ENCODE measurements around the gene AK1.

The AK1 gene

GRCh38 chr9:127877566-127877998 lies at the start of gene AK1:
AK1 (minus strand) TSS chr9:127877675; CDS start chr9:127874617, 3,058 bp downstream.
- DNase-seq, result no peak

GRCh38 chr9:127926906-127927200 lies 49.4 kb upstream of the AK1 start:
- no peak for DNase-seq

DNA sequence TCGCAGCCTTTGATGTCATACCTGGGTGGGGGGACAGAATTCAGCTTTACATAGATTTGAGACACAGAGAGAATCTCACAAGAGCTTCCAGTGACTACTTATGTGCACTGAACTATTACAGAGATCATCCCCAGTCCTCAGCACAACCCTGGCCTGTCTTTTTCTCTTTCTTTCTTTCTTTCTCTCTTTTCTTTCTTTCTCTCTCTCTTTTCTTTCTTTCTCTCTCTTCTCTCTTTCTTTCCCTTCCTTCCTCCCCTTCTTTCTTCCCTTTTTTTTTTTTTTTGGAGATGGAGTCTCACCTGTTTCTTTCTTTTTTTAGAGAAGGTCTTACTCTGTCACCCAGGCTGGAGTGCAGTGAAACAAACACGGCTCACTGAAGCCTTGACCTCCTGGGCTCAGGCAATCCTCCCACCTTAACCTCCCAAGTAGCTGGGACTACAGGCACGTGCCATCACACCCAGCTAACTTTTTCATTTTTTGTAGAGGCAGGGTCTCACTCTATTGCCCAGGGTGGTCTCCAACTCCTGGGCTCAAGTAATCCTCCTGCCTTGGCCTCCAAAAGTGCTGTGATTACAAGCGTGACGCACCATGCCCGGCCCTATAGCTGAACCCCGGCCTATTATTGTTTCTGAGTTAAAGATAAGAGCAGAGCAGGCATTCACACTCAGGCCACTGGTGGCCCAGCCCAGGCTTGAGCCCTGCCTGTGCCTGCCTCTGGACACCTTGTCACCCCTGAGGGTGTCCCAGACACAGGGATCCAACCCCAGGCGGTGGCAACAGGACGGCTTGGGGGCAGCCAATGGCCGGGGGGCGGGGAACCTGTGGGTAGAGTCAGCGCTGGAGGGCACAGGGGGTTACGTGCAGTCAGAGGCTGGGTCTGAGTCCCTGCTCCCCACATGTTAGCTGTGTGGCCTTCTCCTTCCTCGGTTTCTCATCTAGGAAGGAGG lies 48.8 kb upstream of the AK1 start:
- no peak for DNase-seq

DNA sequence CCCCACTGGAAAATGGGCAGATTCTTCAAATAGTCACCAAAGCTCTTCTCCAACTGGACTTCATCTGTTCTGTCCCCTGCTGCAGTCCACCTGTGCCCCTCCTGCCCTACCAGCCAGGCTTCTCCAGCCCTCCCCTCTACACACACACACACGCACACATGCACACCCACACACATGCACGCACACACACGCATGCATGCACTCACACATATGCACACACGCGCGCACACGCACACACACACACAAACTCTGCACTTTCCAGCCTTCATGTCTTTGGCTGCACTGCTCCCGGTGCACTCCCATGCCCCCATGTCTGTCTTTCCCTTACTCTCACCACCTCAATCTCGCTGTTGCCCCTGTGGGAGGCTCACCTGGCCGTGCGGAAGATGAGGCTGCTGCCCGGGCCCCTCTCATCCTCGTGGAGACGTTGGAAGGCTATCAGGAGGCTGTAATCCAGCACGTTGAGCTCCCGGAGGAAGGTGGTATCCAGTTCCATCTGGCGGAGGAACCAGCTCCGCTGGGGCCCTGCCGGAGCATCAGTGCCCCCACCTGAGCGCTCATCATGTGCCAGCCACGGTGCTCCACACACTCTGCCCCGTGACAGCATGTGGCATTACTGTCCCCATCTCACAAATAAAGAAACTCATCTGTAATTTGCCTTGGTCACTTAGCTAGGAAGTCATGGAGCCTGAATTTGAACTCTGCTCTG lies 47.4 kb upstream of the AK1 start:
- DNase-seq, result no peak

DNA sequence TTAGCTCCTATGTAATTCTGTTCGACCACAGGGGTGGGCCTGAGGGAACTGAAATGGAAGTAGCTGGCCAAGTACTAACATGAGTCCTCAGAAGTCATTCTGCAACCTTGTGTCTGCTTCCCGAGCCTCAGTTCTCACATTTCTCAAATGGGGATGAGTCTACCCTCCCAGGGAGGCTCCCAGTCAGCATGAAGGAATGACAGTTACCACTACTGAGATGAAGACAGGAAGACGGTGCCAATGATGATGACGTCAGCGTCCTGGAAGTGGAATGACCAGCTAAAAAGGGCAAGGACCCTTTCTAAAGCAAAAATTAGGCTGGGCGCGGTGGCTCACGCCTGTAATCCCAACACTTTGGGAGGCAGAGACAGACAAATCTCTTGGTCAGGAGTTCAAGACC lies 46.3 kb upstream of the AK1 start:
- DNase-seq, result no peak

GRCh38 chr9:127923046-127923445 lies 45.6 kb upstream of the AK1 start:
- no peak for DNase-seq

DNA sequence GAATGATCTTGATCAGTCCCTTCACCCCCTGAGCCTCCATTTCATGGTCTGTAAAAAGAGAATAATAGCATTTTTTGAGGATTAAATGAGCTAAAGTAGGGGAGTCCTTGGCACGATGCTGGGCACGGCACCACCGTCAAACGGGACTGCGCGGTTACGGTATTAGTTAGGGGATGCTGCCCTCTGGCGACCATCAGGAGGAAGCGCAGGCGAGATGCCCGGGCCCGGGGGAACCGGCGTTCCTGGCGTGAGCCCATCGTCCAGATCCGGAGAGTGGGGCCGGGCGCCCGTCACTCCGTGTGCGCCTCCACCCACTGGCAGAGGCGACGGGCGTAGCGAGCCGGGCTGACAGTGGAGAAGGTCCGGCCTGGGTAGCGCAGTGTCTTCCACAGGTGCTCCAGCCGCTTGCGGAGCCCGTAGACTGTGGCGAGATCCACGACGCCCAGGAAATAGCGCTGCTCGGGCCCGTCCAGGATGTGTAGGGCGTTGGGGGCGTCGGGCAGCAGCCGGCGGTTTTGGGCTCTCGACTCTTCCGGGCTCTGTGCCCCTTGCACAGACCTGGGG lies 44.2 kb upstream of the AK1 start:
- peak; percentile 73 for DNase-seq

DNA sequence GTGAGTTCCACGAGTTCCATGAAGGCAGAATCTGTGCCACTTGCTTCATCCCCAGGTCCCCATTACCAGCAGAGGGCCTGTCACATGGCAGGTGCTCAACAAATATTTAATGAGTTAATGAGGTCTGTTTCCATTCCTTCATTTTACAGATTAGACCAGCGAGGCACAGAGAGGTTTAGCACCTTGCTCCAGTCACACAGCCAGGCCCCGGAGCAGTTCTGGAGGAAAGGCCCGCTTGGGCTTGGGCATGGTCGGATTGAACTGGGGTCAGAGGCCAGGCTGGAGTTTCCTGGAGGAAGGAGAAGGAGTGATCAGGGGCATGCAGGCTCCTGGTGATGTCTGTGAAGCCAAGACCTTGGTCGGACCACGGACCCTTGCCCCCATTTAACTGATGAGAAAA lies 43.3 kb upstream of the AK1 start:
- no peak for DNase-seq

DNA sequence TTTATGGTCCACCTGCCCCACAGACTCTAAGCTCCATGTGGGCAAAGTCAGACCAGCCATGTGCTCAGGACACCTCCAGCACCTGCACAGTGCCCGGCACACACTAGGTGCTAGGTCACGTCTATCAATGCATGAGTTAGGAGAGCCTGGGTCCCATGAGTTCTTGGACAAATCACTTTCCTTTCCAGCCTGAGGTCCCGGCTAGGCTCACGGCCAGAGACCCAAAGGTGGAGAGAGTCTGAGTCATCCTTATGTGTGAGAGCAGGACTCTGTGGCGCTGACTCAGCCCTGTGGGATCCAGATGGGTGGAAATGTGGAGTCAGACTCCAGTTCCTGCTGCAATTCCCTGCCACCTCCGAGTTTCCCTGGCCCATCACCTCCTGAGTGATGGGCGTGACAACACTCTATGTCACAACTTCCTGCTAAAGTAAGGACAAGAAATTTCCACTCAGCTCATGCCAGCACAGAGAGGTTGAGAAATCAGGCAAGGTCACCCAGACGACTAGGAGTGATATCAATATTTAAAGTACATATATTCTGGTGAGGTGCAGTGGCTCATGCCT lies 41.9 kb upstream of the AK1 start:
- DNase-seq, result peak; percentile 59

DNA sequence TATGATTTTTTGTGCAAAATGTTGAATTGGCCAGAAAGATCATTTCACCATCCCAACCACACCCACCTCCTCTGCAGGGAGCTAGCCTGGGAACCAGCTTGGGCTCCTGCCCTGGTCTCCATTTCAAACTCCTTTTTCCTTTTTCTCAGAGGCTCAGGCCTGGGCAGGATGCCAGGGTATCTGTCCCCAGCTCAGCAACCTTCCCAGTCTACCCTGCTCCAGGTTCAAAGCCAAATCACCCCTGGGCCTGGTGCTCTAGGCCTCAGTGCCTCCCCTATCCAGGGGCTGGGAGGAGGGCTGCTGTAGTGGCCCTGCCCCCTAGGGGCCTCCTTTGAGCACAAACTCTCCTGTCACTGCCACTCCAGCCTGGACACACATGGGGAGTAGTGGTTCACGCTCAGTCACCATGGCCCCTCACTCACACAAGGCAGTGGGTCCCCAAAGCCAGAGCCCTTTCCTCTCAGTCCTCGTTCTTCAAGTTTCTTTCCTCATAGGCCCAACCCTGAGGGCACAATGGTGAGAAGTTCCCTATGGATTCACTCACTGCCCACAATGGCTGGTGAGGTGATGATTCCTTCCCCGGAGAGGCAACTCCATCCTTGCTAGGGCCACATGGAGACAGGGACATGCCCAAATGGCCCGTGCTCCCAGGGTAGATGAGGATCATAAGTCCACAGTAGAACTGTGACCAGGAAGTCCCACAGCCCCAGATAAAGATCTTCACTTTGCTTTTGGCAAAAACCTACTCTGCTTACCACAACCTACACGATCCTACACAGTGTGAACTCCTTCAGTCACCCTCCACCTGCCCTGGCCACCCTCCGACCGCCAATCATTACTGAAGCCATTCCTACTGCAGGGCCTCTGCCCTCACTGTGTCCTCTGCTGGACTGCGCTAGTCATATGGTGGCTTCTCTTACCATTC lies 41.0 kb upstream of the AK1 start:
- DNase-seq, result no peak

DNA sequence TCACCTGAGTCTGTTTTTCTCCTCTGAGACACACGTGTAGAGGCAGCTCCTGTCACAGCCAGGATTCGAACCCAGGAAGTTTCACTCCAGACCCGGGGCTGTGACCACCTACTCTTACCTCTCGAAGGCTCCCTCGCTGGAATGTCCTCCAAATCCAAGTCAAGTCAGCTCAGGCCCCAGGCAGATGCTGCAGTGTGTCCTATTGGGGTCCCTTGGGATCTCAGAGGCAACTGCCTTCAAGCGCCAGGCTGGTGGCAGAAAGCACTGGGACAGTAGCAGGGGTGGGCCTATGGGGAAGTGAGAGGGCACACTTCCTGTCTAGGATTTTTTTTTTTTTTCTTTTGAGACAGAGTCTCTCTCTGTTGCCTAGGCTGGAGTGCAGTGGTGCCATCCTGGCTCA lies 40.1 kb upstream of the AK1 start:
- DNase-seq, result no peak

DNA sequence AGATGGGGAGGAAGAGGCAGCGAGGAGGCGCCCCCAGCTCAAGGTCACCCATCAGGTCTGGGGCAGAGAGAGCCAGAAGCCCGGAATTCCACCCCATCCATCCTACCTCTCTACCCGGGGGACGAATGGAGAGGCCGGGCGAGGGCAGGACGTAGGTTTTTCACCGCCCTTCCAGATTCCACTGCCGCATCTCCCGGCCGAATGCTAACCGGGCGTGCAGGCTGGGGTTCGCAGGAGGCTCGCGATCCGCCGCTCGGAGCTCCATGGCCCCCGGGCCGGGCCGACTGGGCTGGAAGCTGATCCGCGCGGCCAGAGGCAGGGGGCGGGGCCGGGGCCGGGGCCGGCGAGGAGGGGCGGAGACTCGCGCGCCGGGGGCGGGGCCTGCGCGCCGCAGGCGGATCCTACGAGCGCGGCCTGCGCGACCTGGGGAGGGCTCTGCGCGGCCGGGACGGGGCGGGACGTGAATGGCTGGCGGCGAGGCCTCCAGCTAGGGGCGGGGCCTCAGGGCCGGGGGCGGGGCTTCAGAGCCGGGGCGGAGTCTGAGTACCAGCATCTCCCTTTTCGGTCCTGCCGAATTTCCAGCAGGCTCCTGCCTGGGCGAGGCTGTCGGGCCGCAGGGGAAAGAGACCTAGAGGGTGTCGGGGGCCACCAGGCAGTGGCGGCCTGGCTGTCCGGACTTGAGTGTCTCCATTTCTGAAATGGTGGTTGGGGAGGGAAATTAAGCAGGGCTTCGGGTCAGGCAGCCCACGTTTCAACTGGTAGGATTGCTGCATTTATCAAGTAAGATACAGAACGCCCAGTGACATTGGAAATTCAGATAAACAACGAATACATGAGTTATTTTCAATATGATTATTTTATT lies 39.5 kb upstream of the AK1 start, which contains the start of gene ST6GALNAC4:
Gene ST6GALNAC4 (minus strand): TSS at position 322 of the 862 bp plus-strand sequence. CDS start 622 bp downstream, outside the sequence.
- peak; percentile 93 for DNase-seq

GRCh38 chr9:127915801-127916719 lies 38.6 kb upstream of the AK1 start:
- DNase-seq, result no peak

GRCh38 chr9:127915325-127915752 lies 37.9 kb upstream of the AK1 start:
- DNase-seq, result no peak

GRCh38 chr9:127913682-127914081 lies 36.2 kb upstream of the AK1 start:
- DNase-seq, result no peak

GRCh38 chr9:127912882-127913281 lies 35.4 kb upstream of the AK1 start:
- no peak for DNase-seq

GRCh38 chr9:127912296-127912695 lies 34.8 kb upstream of the AK1 start:
- no peak for DNase-seq

DNA sequence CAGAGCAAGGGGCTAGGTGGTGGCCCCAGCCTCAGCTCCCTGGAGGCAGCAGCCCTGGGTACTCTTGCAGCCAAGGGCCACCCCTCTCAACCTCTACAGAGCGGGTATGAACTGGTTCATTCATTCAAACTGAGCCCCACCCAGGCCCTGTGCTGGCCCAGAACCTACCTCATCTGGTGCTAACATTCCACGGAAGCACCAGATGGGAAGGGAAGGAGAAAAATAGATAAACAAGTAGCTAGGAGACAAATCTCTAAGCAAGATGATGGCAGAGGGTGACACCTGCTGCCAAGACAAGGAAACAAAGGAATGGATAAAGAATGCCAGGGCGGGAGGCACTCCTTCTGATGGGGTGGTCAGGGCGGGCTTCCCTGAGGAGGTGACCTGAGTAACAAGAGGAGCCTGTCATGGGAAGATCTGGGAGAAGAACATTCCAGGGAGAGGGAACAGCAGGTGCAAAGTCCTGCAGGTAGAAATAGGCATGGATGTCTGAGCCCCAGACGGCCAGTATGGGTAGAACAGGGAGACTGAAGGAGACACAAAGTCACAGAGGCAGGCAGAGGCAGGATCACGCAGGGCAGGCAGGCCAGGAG lies 33.2 kb upstream of the AK1 start:
- no peak for DNase-seq

GRCh38 chr9:127909839-127910273 lies 32.4 kb upstream of the AK1 start:
- no peak for DNase-seq

DNA sequence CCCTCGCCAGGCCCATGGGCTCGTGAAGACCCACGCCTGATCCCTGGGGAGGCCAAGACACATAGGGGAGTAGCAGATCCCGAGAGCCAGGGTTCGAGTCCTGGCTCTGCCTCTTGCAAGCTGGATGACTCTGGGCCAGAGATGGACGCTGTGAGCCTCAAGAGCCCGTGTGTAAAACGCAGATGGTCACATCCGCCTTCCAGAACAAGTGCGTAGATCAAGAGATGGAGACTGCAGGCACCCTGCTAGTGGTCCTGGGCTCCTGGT lies 31.1 kb upstream of the AK1 start:
- no peak for DNase-seq

Data from stimulated activated CD4-positive, alpha-beta T cell treated with anti-CD3 and anti-CD28 coated beads, Interleukin-1b, Interleukin-23, amount 100 ng/mL, for 48 hours (primary cell).